ENCODE measurements around the gene PDIA6.

The PDIA6 gene

GRCh38 chr2:10835052-10835970 is 22.7 kb upstream of the PDIA6 start:
- Histone ChIP-seq H3K36me3 (ENCODE audit: control insufficient read depth in 1 of 2, insufficient read depth in 2 of 2, low read depth in 1 of 2, low read length in 2 of 2) (no peaks in the 10 kb centered on the region), H2AK5ac (ENCODE audit: low read length, severe bottlenecking) (no peak overlapping the region), H4K91ac (ENCODE audit: low read length) (no peak overlapping the region), H2BK12ac (ENCODE audit: low read length in 2 of 2) (no peak overlapping the region), H2AFZ (ENCODE audit: low read depth, low read length) (no peak overlapping the region), H3K14ac (ENCODE audit: low read length in 2 of 2) (no peak overlapping the region), H2BK120ac (ENCODE audit: low read depth, low read length) (no peak overlapping the region), H3K9me3 (ENCODE audit: control insufficient read depth, low read length) (peaks cover 4% of the 10 kb centered on the region), H3K23ac (ENCODE audit: low read length in 2 of 2) (no peak overlapping the region), H3K9ac (ENCODE audit: low read length) (no peak overlapping the region), H4K8ac (ENCODE audit: low read length) (no peak overlapping the region), H3K27me3 (ENCODE audit: control insufficient read depth in 1 of 2, insufficient read depth in 1 of 2, low read length in 2 of 2) (peaks cover 39 to 72% of the 10 kb centered on the region in 2 experiments), H3K4ac (ENCODE audit: low read depth in 1 of 2, low read length in 2 of 2) (no peak overlapping the region), H2BK5ac (ENCODE audit: low read depth, low read length, poor library complexity, severe bottlenecking) (no peak overlapping the region), H3K4me2 (ENCODE audit: low read length, poor library complexity, severe bottlenecking) (no peak overlapping the region), H2BK15ac (ENCODE audit: low read depth, poor library complexity, severe bottlenecking) (no peak overlapping the region), H3K79me1 (replicated peaks; ENCODE audit: low read length, poor library complexity, severe bottlenecking) (no peaks in the 10 kb centered on the region), H3K18ac (ENCODE audit: low read depth in 1 of 2, low read length in 2 of 2) (no peak overlapping the region), H3K4me3 (ENCODE audit: insufficient read depth in 1 of 2, low read depth in 1 of 2, low read length in 2 of 2) (no peak overlapping the region), H3K27ac (ENCODE audit: low read length, poor library complexity, severe bottlenecking) (no peak overlapping the region), H3K4me1 (ENCODE audit: control insufficient read depth, insufficient read depth, low read depth, low read length) (peaks cover 12% of the 10 kb centered on the region)
- WGBS: 47% methylated on average over 48 of the region's 48 CpGs
- peak; percentile 41 for DNase-seq

DNA sequence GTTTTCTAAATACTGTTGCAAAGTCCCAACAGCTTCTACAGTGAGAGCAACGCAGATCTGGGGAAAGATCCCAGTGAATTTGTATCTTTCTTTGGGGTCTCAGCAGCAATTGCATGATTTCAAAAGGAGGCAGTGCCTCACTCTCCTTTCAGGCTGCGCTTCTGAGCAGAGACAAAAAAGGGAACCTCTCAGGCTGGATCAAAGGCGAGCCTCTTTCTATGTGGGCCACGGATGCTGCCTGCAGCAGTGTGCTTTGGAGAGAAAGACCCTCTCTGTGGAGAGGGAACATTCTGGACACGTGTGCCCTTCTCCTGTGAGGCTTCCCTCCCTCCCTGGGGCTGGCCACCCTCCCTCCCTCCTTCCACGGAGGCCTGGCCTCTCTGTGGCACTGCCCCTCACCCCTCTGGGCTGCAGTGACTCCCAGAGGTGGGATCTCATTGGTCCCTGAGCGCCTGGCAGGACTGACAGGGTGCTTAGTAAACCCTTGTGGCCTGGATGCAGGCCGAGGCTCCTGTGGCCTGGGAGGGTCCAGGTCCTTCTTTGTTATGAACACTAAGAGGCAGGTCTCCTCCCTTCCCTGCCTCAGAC is 21.6 kb upstream of the PDIA6 start:
- WGBS: 68% methylated on average over 7 of the region's 8 CpGs
- Histone ChIP-seq H3K4me2 (ENCODE audit: low read length, poor library complexity, severe bottlenecking) (no peak overlapping the region), H3K4me3 (ENCODE audit: insufficient read depth in 1 of 2, low read depth in 1 of 2, low read length in 2 of 2) (no peak overlapping the region), H3K14ac (ENCODE audit: low read length in 2 of 2) (peak overlapping the region in 1 of 2 experiments; percentile 69), H3K4me1 (ENCODE audit: control insufficient read depth, insufficient read depth, low read depth, low read length) (peaks cover 12% of the 10 kb centered on the region), H4K91ac (ENCODE audit: low read length) (peak overlapping the region; percentile 59), H3K23ac (ENCODE audit: low read length in 2 of 2) (no peak overlapping the region), H3K4ac (ENCODE audit: low read depth in 1 of 2, low read length in 2 of 2) (no peak overlapping the region), H2AFZ (ENCODE audit: low read depth, low read length) (no peak overlapping the region), H2BK15ac (ENCODE audit: low read depth, poor library complexity, severe bottlenecking) (no peak overlapping the region), H3K18ac (ENCODE audit: low read depth in 1 of 2, low read length in 2 of 2) (no peak overlapping the region), H4K8ac (ENCODE audit: low read length) (no peak overlapping the region), H2AK5ac (ENCODE audit: low read length, severe bottlenecking) (no peak overlapping the region), H3K9ac (ENCODE audit: low read length) (no peak overlapping the region), H3K27ac (ENCODE audit: low read length, poor library complexity, severe bottlenecking) (no peak overlapping the region), H2BK12ac (ENCODE audit: low read length in 2 of 2) (peak overlapping the region in 1 of 2 experiments; percentile 58), H3K36me3 (ENCODE audit: control insufficient read depth in 1 of 2, insufficient read depth in 2 of 2, low read depth in 1 of 2, low read length in 2 of 2) (no peaks in the 10 kb centered on the region), H2BK5ac (ENCODE audit: low read depth, low read length, poor library complexity, severe bottlenecking) (no peak overlapping the region), H2BK120ac (ENCODE audit: low read depth, low read length) (no peak overlapping the region), H3K27me3 (ENCODE audit: control insufficient read depth in 1 of 2, insufficient read depth in 1 of 2, low read length in 2 of 2) (peaks cover 45 to 74% of the 10 kb centered on the region in 2 experiments), H3K9me3 (ENCODE audit: control insufficient read depth, low read length) (no peaks in the 10 kb centered on the region), H3K79me1 (replicated peaks; ENCODE audit: low read length, poor library complexity, severe bottlenecking) (no peaks in the 10 kb centered on the region)
- no peak for DNase-seq

- peaks cover 12% of the 10 kb centered on the region for H3K4me1 ChIP-seq (ENCODE audit: control insufficient read depth, insufficient read depth, low read depth, low read length)
- H2BK120ac ChIP-seq (ENCODE audit: low read depth, low read length): no peak overlapping the region
- no peak overlapping the region for H4K8ac ChIP-seq (ENCODE audit: low read length)
- peaks cover 46 to 74% of the 10 kb centered on the region in 2 experiments for H3K27me3 ChIP-seq (ENCODE audit: control insufficient read depth in 1 of 2, insufficient read depth in 1 of 2, low read length in 2 of 2)
- H3K79me1 ChIP-seq (replicated peaks; ENCODE audit: low read length, poor library complexity, severe bottlenecking): no peaks in the 10 kb centered on the region
- DNase-seq: no peak
- no peak overlapping the region for H2AFZ ChIP-seq (ENCODE audit: low read depth, low read length)
- no peak overlapping the region for H3K27ac ChIP-seq (ENCODE audit: low read length, poor library complexity, severe bottlenecking)
- no peak overlapping the region for H2BK5ac ChIP-seq (ENCODE audit: low read depth, low read length, poor library complexity, severe bottlenecking)
- no peak overlapping the region for H2AK5ac ChIP-seq (ENCODE audit: low read length, severe bottlenecking)
- no peaks in the 10 kb centered on the region for H3K36me3 ChIP-seq (ENCODE audit: control insufficient read depth in 1 of 2, insufficient read depth in 2 of 2, low read depth in 1 of 2, low read length in 2 of 2)
- no peak overlapping the region for H2BK15ac ChIP-seq (ENCODE audit: low read depth, poor library complexity, severe bottlenecking)
- no peak overlapping the region for H3K4me3 ChIP-seq (ENCODE audit: insufficient read depth in 1 of 2, low read depth in 1 of 2, low read length in 2 of 2)
- H3K18ac ChIP-seq (ENCODE audit: low read depth in 1 of 2, low read length in 2 of 2): no peak overlapping the region
- 77% methylated on average over 10 of the region's 10 CpGs for WGBS
- H3K4me2 ChIP-seq (ENCODE audit: low read length, poor library complexity, severe bottlenecking): no peak overlapping the region
- H3K9me3 ChIP-seq (ENCODE audit: control insufficient read depth, low read length): no peaks in the 10 kb centered on the region
- H3K23ac ChIP-seq (ENCODE audit: low read length in 2 of 2): no peak overlapping the region
- no peak overlapping the region for H3K14ac ChIP-seq (ENCODE audit: low read length in 2 of 2)
- H3K4ac ChIP-seq (ENCODE audit: low read depth in 1 of 2, low read length in 2 of 2): no peak overlapping the region
- no peak overlapping the region for H3K9ac ChIP-seq (ENCODE audit: low read length)
- H2BK12ac ChIP-seq (ENCODE audit: low read length in 2 of 2): no peak overlapping the region
- no peak overlapping the region for H4K91ac ChIP-seq (ENCODE audit: low read length)
Measured at GRCh38 chr2:10833021-10833420, 20.4 kb upstream of the PDIA6 start.

- H3K23ac ChIP-seq (ENCODE audit: low read length in 2 of 2): no peak overlapping the region
- no peak overlapping the region for H3K9ac ChIP-seq (ENCODE audit: low read length)
- DNase-seq: peak; percentile 75
- H3K9me3 ChIP-seq (ENCODE audit: control insufficient read depth, low read length): no peaks in the 10 kb centered on the region
- 21% methylated on average over 24 of the region's 30 CpGs for WGBS
- no peak overlapping the region for H2BK5ac ChIP-seq (ENCODE audit: low read depth, low read length, poor library complexity, severe bottlenecking)
- no peak overlapping the region for H2BK12ac ChIP-seq (ENCODE audit: low read length in 2 of 2)
- H3K4me3 ChIP-seq (ENCODE audit: insufficient read depth in 1 of 2, low read depth in 1 of 2, low read length in 2 of 2): no peak overlapping the region
- no peaks in the 10 kb centered on the region for H3K79me1 ChIP-seq (replicated peaks; ENCODE audit: low read length, poor library complexity, severe bottlenecking)
- H2AK5ac ChIP-seq (ENCODE audit: low read length, severe bottlenecking): no peak overlapping the region
- peaks cover 12% of the 10 kb centered on the region for H3K4me1 ChIP-seq (ENCODE audit: control insufficient read depth, insufficient read depth, low read depth, low read length)
- H3K36me3 ChIP-seq (ENCODE audit: control insufficient read depth in 1 of 2, insufficient read depth in 2 of 2, low read depth in 1 of 2, low read length in 2 of 2): no peaks in the 10 kb centered on the region
- H4K91ac ChIP-seq (ENCODE audit: low read length): no peak overlapping the region
- no peak overlapping the region for H3K27ac ChIP-seq (ENCODE audit: low read length, poor library complexity, severe bottlenecking)
- H3K14ac ChIP-seq (ENCODE audit: low read length in 2 of 2): no peak overlapping the region
- H3K27me3 ChIP-seq (ENCODE audit: control insufficient read depth in 1 of 2, insufficient read depth in 1 of 2, low read length in 2 of 2): peaks cover 42 to 70% of the 10 kb centered on the region in 2 experiments
- no peak overlapping the region for H3K18ac ChIP-seq (ENCODE audit: low read depth in 1 of 2, low read length in 2 of 2)
- no peak overlapping the region for H2BK15ac ChIP-seq (ENCODE audit: low read depth, poor library complexity, severe bottlenecking)
- peak overlapping the region; percentile 18 for H3K4me2 ChIP-seq (ENCODE audit: low read length, poor library complexity, severe bottlenecking)
- H4K8ac ChIP-seq (ENCODE audit: low read length): no peak overlapping the region
- no peak overlapping the region for H3K4ac ChIP-seq (ENCODE audit: low read depth in 1 of 2, low read length in 2 of 2)
- H2AFZ ChIP-seq (ENCODE audit: low read depth, low read length): no peak overlapping the region
- peak overlapping the region; percentile 8 for H2BK120ac ChIP-seq (ENCODE audit: low read depth, low read length)
Measured at GRCh38 chr2:10832203-10832936, 19.8 kb upstream of the PDIA6 start.
